Measurements from ENCODE around the gene CRISPLD2.

DNA sequence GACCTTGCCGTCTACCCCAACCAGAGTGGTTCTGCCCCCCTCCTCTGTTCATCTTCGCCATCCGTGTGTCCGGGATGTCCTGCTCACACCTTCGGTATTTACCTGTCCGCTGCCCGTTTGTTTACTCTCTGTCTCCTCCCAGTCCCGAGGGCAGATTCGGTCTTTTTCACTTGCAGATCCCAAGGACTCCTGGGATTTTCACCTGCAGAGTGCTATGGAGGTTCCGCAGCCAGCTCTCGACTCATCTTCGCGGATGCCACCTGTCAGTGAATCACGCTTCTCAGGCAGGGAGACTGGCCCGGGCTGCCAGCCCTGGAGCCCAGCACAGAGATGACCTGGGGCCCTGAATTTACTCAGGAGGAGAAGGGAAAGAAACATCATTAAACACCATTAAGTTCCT is 8.1 kb downstream of the CRISPLD2 start:
- TF ChIP-seq, protein P1, sequence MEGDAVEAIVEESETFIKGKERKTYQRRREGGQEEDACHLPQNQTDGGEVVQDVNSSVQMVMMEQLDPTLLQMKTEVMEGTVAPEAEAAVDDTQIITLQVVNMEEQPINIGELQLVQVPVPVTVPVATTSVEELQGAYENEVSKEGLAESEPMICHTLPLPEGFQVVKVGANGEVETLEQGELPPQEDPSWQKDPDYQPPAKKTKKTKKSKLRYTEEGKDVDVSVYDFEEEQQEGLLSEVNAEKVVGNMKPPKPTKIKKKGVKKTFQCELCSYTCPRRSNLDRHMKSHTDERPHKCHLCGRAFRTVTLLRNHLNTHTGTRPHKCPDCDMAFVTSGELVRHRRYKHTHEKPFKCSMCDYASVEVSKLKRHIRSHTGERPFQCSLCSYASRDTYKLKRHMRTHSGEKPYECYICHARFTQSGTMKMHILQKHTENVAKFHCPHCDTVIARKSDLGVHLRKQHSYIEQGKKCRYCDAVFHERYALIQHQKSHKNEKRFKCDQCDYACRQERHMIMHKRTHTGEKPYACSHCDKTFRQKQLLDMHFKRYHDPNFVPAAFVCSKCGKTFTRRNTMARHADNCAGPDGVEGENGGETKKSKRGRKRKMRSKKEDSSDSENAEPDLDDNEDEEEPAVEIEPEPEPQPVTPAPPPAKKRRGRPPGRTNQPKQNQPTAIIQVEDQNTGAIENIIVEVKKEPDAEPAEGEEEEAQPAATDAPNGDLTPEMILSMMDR (conservative IDR thresholded peaks at IDR 0.05 in 1 of 2, IDR thresholded peaks at IDR 0.05 in 1 of 2; ENCODE audit: extremely low read depth in 1 of 2, insufficient read depth in 1 of 2, low read depth in 1 of 2, low read length in 2 of 2) = no peak
- no peak for TF ChIP-seq EZH2 (IDR thresholded peaks at IDR 0.05; ENCODE audit: borderline replicate concordance, low read length)
